Endometrium (tissue), 2 donors: ENCODE measurements around the gene NACA2.
A peak's percentile ranks its signal among the peaks of the same experiment; 100 is the strongest.
"Not testable (repeated sequence)": the region's sequence is repeated elsewhere in the genome, so short reads cannot be mapped to it uniquely, and the experiment has no call there.

Experiments
- FAIRE-seq: peaks from 2 replicates; lab custom pipeline; 2012; peaks lifted over from hg19 to GRCh38; lab: Jason Lieb, UNC
- donor health status: control.
- donor health status: control.

The NACA2 gene

GRCh38 chr17:61575983-61576382, 15.0 kb downstream of the NACA2 start:
- no peak for FAIRE-seq

- no peak for FAIRE-seq
These were observed 15.6 kb downstream of the NACA2 start for GRCh38 chr17:61575352-61575975.

- FAIRE-seq = no peak
These were observed 16.3 kb downstream of the NACA2 start for GRCh38 chr17:61574542-61575351.

- FAIRE-seq = not testable (repeated sequence)
These were observed 18.5 kb downstream of the NACA2 start for GRCh38 chr17:61572547-61572946.

GRCh38 chr17:61571624-61572023, 19.4 kb downstream of the NACA2 start:
- no peak for FAIRE-seq

- FAIRE-seq = no peak
These were observed 20.9 kb downstream of the NACA2 start for GRCh38 chr17:61570118-61570517.

- FAIRE-seq = not testable (repeated sequence)
These were observed 21.5 kb downstream of the NACA2 start for GRCh38 chr17:61569525-61569924.

- FAIRE-seq = no peak
These were observed 22.6 kb downstream of the NACA2 start for GRCh38 chr17:61568219-61569072.

GRCh38 chr17:61567045-61567802, 23.8 kb downstream of the NACA2 start:
- FAIRE-seq = no peak

- not testable (repeated sequence) for FAIRE-seq
These were observed 24.6 kb downstream of the NACA2 start for GRCh38 chr17:61566448-61566847.

GRCh38 chr17:61565850-61566249, 25.2 kb downstream of the NACA2 start:
- not testable (repeated sequence) for FAIRE-seq

- FAIRE-seq = no peak
These were observed 25.8 kb downstream of the NACA2 start for GRCh38 chr17:61565213-61565612.

- no peak for FAIRE-seq
These were observed 28.7 kb downstream of the NACA2 start for GRCh38 chr17:61562287-61562686.

- no peak for FAIRE-seq
These were observed 29.7 kb downstream of the NACA2 start for GRCh38 chr17:61561354-61561753.

- no peak for FAIRE-seq
These were observed 30.9 kb downstream of the NACA2 start for GRCh38 chr17:61560071-61560470.

- FAIRE-seq = no peak
These were observed 34.5 kb downstream of the NACA2 start for GRCh38 chr17:61556224-61557188.

GRCh38 chr17:61555127-61555566, 35.9 kb downstream of the NACA2 start:
- FAIRE-seq = no peak

GRCh38 chr17:61554209-61554608, 36.8 kb downstream of the NACA2 start:
- no peak for FAIRE-seq

- FAIRE-seq = not testable (repeated sequence)
These were observed 38.5 kb downstream of the NACA2 start for GRCh38 chr17:61552560-61552959.

GRCh38 chr17:61551255-61551742, 39.7 kb downstream of the NACA2 start:
- peak; percentile 94 for FAIRE-seq
